Suprapubic skin (tissue), 4 donors: ENCODE results near the gene COPZ1. TPM values are rescaled to one million over a fixed set of nuclear protein-coding genes. Genes with fewer than 3 reads are reported as not detected.

ENCODE experiments used
- DNase-seq, 2 donors: peaks; one replicate each; pipeline ENCODE4 v3.0.0-alpha.2; 2019; ENCODE audit warnings: low spot score in 2 of 2
- H3K27ac ChIP-seq: fragments of 200-600 bp; sonication (generic); one replicate; pipeline ENCODE4 v1.5.1; 2019
- H3K27me3 ChIP-seq: fragments of 200-600 bp; sonication (generic); one replicate; pipeline ENCODE4 v1.5.1; 2019
- H3K36me3 ChIP-seq: fragments of 200-600 bp; sonication (generic); one replicate; pipeline ENCODE4 v1.5.1; 2019
- H3K4me1 ChIP-seq: fragments of 200-600 bp; sonication (generic); one replicate; pipeline ENCODE4 v1.5.1; 2019
- H3K4me3 ChIP-seq: fragments of 200-600 bp; sonication (generic); one replicate; pipeline ENCODE4 v1.5.1; 2019; ENCODE audit warnings: mild to moderate bottlenecking
- H3K9me3 ChIP-seq: fragments of 200-600 bp; sonication (generic); one replicate; pipeline ENCODE4 v1.5.1; 2019
- CTCF ChIP-seq, 2 donors: fragments of 200-600 bp in 1 of 2; fragments of 450-650 bp in 1 of 2; sonication (generic) in 1 of 2; IDR thresholded peaks; one replicate each; pipeline ENCODE4 v1.5.1; 2016 to 2019; ENCODE audit warnings: antibody characterized with exemption in 2 of 2, mild to moderate bottlenecking in 1 of 2, moderate library complexity in 1 of 2
- EP300 ChIP-seq: sonication (generic); formaldehyde crosslinking; IDR thresholded peaks from one replicate; pipeline ENCODE4 v1.6.1; 2017; ENCODE audit warnings: antibody characterized with exemption
- POLR2A ChIP-seq, 2 donors: fragments of 450-650 bp; IDR thresholded peaks; one replicate each; pipeline ENCODE4 v1.6.1; 2017; ENCODE audit warnings: antibody characterized with exemption in 2 of 2, mild to moderate bottlenecking in 2 of 2, moderate library complexity in 2 of 2
- POLR2AphosphoS5 ChIP-seq, 3 donors: sonication (generic); formaldehyde crosslinking; IDR thresholded peaks; one replicate each; pipeline ENCODE4 v1.6.1; 2017; ENCODE audit warnings: antibody characterized with exemption in 3 of 3
- WGBS: methylation state at CpG from one replicate; pipeline ENCODE4 v1.1.5; 2018; 5-methylcytosine and 5-hydroxymethylcytosine counted together
- total RNA-seq, 4 donors: library from RNA; depleted of rRNA; stranded (reverse); fragments of >200 nt; gene quantifications; one replicate each; pipeline ENCODE4 v1.1.0, GENCODE V29; 2016

The COPZ1 gene
- total RNA-seq, 4 donors from 2014 or later: 70.9 to 89.0 (median 77.6) TPM

GRCh38 chr12:54299515-54300224 lies 25.3 kb upstream of the COPZ1 start:
- WGBS: 52% methylated on average over 8 of the region's 8 CpGs
- TF ChIP-seq POLR2AphosphoS5 (IDR thresholded peaks at IDR 0.05): no peak
- no peak for TF ChIP-seq EP300
- TF ChIP-seq CTCF (IDR thresholded peaks at IDR 0.05): no peak
- no peak for TF ChIP-seq POLR2A (IDR thresholded peaks at IDR 0.05)
- Histone ChIP-seq H3K4me1 (peaks cover 26% of the 10 kb centered on the region), H3K27ac (no peak overlapping the region), H3K36me3 (no peaks in the 10 kb centered on the region), H3K27me3 (peaks cover 5% of the 10 kb centered on the region), H3K9me3 (no peaks in the 10 kb centered on the region), H3K4me3 (no peak overlapping the region)
- no peak for DNase-seq

- 33% methylated on average over 3 of the region's 3 CpGs for WGBS
- peaks cover 28% of the 10 kb centered on the region for H3K4me1 ChIP-seq
- peak in 1 of 2 donors; percentile 50 for DNase-seq
- no peak for TF ChIP-seq POLR2AphosphoS5 (IDR thresholded peaks at IDR 0.05)
- TF ChIP-seq POLR2A (IDR thresholded peaks at IDR 0.05): no peak
- no peak for TF ChIP-seq EP300
- TF ChIP-seq CTCF (IDR thresholded peaks at IDR 0.05): no peak
- H3K27me3 ChIP-seq: peaks cover 5% of the 10 kb centered on the region
- H3K36me3 ChIP-seq: no peaks in the 10 kb centered on the region
- peak overlapping the region; percentile 18 for H3K4me3 ChIP-seq
- H3K27ac ChIP-seq: no peak overlapping the region
- H3K9me3 ChIP-seq: no peaks in the 10 kb centered on the region
Observed at GRCh38 chr12:54300225-54300731, 24.7 kb upstream of the COPZ1 start.

- H3K27ac ChIP-seq: no peak within 1 kb of the TSS
- no peaks in the 10 kb centered on the region for H3K36me3 ChIP-seq
- no peaks in the 10 kb centered on the region for H3K9me3 ChIP-seq
- peak within 1 kb of the TSS; percentile 18 for H3K4me3 ChIP-seq
- TF ChIP-seq POLR2AphosphoS5 (IDR thresholded peaks at IDR 0.05) (no peak), EP300 (no peak)
- peaks cover 28% of the 10 kb centered on the region for H3K4me1 ChIP-seq
- peak in 1 of 2 donors; percentile 84 for DNase-seq
- WGBS: 17% methylated on average over 17 of the region's 26 CpGs
- H3K27me3 ChIP-seq: peaks cover 5% of the 10 kb centered on the region
Observed at GRCh38 chr12:54300732-54301427, 24.1 kb upstream of the COPZ1 start, which contains the start of gene NFE2. Gene NFE2 (minus strand): TSS chr12:54301015. CDS start chr12:54295248, 5,767 bp downstream.

GRCh38 chr12:54301428-54302048 lies 23.4 kb upstream of the COPZ1 start:
- Histone ChIP-seq H3K9me3 (no peaks in the 10 kb centered on the region), H3K27ac (no peak overlapping the region), H3K27me3 (peaks cover 5% of the 10 kb centered on the region), H3K36me3 (no peaks in the 10 kb centered on the region), H3K4me3 (no peak overlapping the region), H3K4me1 (peaks cover 28% of the 10 kb centered on the region)
- TF ChIP-seq POLR2A (IDR thresholded peaks at IDR 0.05) (no peak), EP300 (no peak), POLR2AphosphoS5 (IDR thresholded peaks at IDR 0.05) (no peak), CTCF (IDR thresholded peaks at IDR 0.05) (no peak)
- 82% methylated on average over 1 of the region's 1 CpG for WGBS
- DNase-seq: peak; percentile 16 to 40

GRCh38 chr12:54303640-54304039 lies 21.3 kb upstream of the COPZ1 start:
- no peak for TF ChIP-seq POLR2A (IDR thresholded peaks at IDR 0.05)
- Histone ChIP-seq H3K4me3 (no peak overlapping the region), H3K36me3 (no peaks in the 10 kb centered on the region), H3K4me1 (peaks cover 36% of the 10 kb centered on the region), H3K27me3 (peaks cover 5% of the 10 kb centered on the region), H3K27ac (no peak overlapping the region), H3K9me3 (no peaks in the 10 kb centered on the region)
- no peak for DNase-seq
